H1 (cell line): ENCODE results near the gene FGFBP1. TPM values are rescaled to one million over a fixed set of nuclear protein-coding genes. Genes with fewer than 3 reads are reported as not detected.

ENCODE experiments used
- CTCF ChIA-PET: fragments of 300-600 bp; sonication (Branson Sonifier 250); formaldehyde crosslinking; loops from one replicate; lab custom pipeline; 2021; ENCODE audit not compliant: partially characterized antibody; lab: Charles Lee
- POLR2A ChIA-PET: fragments of 300-600 bp; sonication (Branson Sonifier 250); formaldehyde crosslinking; loops from one replicate; lab custom pipeline; 2021; ENCODE audit warnings: inconsistent platforms; ENCODE audit not compliant: partially characterized antibody; lab: Charles Lee
- DNase-seq, 2 experiments: peaks; one replicate each; pipeline versions ENCODE4 v3.0.0 to v3.0.0-alpha.2; 2010 to 2022; ENCODE audit warnings: low spot score in 2 of 2, low read depth in 1 of 2, mixed read lengths in 1 of 2
- FAIRE-seq: peaks from 2 replicates; lab custom pipeline; 2011; peaks lifted over from hg19 to GRCh38; lab: Jason Lieb, UNC
- H2AFZ ChIP-seq: 2 replicates; pipeline ENCODE4 v1.8.1; 2012; ENCODE audit warnings: low read length, inconsistent platforms
- H2AK5ac ChIP-seq: 2 replicates; pipeline ENCODE4 v1.6.1; 2013; ENCODE audit warnings: low read depth, low read length
- H2BK120ac ChIP-seq: replicated peaks from 2 replicates; pipeline ENCODE3; 2013; ENCODE audit warnings: low read depth, low read length, inconsistent platforms
- H2BK12ac ChIP-seq: 2 replicates; pipeline ENCODE4 v1.6.1; 2013; ENCODE audit warnings: low read depth, low read length
- H2BK15ac ChIP-seq: 2 replicates; pipeline ENCODE4 v1.6.1; 2013; ENCODE audit warnings: low read length
- H2BK20ac ChIP-seq: 2 replicates; pipeline ENCODE4 v1.6.1; 2013; ENCODE audit warnings: low read length
- H2BK5ac ChIP-seq: 2 replicates; pipeline ENCODE4 v1.6.1; 2013; ENCODE audit warnings: low read depth, low read length
- H3K14ac ChIP-seq: 2 replicates; pipeline ENCODE4 v1.6.1; 2013; ENCODE audit warnings: inconsistent platforms; ENCODE audit not compliant: insufficient read length
- H3K18ac ChIP-seq: 2 replicates; pipeline ENCODE4 v1.6.1; 2013; ENCODE audit warnings: low read length; ENCODE audit errors: extremely low read depth
- H3K23ac ChIP-seq: 2 replicates; pipeline ENCODE4 v1.6.1; 2013; ENCODE audit warnings: inconsistent platforms; ENCODE audit not compliant: insufficient read length
- H3K23me2 ChIP-seq: 2 replicates; pipeline ENCODE4 v1.6.1; 2013; ENCODE audit warnings: low read depth, low read length
- H3K27ac ChIP-seq: 2 replicates; pipeline ENCODE4 v1.6.1; 2011; ENCODE audit warnings: low read depth, low read length, inconsistent platforms
- H3K27me3 ChIP-seq, 4 experiments: replicated peaks in 1 of 4; 1 replicate in 1 of 4; 2 replicates in 3 of 4; pipeline versions ENCODE4 v1.6.1 to v1.8.1; 2011 to 2013; ENCODE audit warnings: low read length in 3 of 4, mild to moderate bottlenecking in 3 of 4, inconsistent platforms in 2 of 4, mixed read lengths in 2 of 4, moderate library complexity in 1 of 4; ENCODE audit not compliant: control insufficient read depth in 3 of 4, insufficient read depth in 3 of 4; ENCODE audit errors: extremely low read depth in 1 of 4
- H3K36me3 ChIP-seq, 4 experiments: 2 replicates each; pipeline versions ENCODE4 v1.6.1 to v1.8.1; 2011 to 2013; ENCODE audit warnings: mild to moderate bottlenecking in 4 of 4, low read length in 3 of 4, moderate library complexity in 2 of 4, control low read depth in 1 of 4, inconsistent platforms in 1 of 4; ENCODE audit not compliant: insufficient read depth in 4 of 4, control insufficient read depth in 2 of 4
- H3K4ac ChIP-seq: replicated peaks from 2 replicates; pipeline ENCODE3; 2013; ENCODE audit warnings: low read length, low read depth, mixed read lengths, inconsistent platforms; ENCODE audit not compliant: insufficient read length
- H3K4me1 ChIP-seq, 4 experiments: replicated peaks in 1 of 4; 1 replicate in 1 of 4; 2 replicates in 3 of 4; pipeline versions ENCODE4 v1.6.1 to v1.8.1; 2011 to 2013; ENCODE audit warnings: low read length in 3 of 4, inconsistent platforms in 2 of 4, mixed read lengths in 1 of 4; ENCODE audit not compliant: insufficient read depth in 4 of 4, control insufficient read depth in 3 of 4
- H3K4me2 ChIP-seq, 2 experiments: 2 replicates each; pipeline versions ENCODE4 v1.6.1 to v1.8.1; 2011 to 2013; ENCODE audit warnings: low read depth in 2 of 2, low read length in 2 of 2, control low read depth in 1 of 2, inconsistent platforms in 1 of 2, mild to moderate bottlenecking in 1 of 2; ENCODE audit not compliant: insufficient read depth in 1 of 2
- H3K4me3 ChIP-seq, 4 experiments: fragments of 200-600, 300-600 bp in 1 of 4; sonication (generic), shearing (Covaris generic), sonication (Bioruptor Twin) in 1 of 4; 2 replicates each; pipeline versions ENCODE4 v1.5.1 to v1.8.1; 2011 to 2016; ENCODE audit warnings: low read length in 4 of 4, low read depth in 3 of 4, control low read depth in 2 of 4, inconsistent platforms in 2 of 4, mild to moderate bottlenecking in 2 of 4, mixed read lengths in 1 of 4, moderate library complexity in 1 of 4; ENCODE audit not compliant: insufficient read depth in 2 of 4; ENCODE audit errors: extremely low read depth in 1 of 4
- H3K56ac ChIP-seq: replicated peaks from 2 replicates; pipeline ENCODE3; 2013; ENCODE audit warnings: low read depth, mild to moderate bottlenecking, mixed read lengths, low read length, inconsistent platforms; ENCODE audit not compliant: insufficient read length
- H3K79me1 ChIP-seq: 2 replicates; pipeline ENCODE4 v1.6.1; 2013; ENCODE audit warnings: low read depth, low read length, control low read depth
- H3K79me2 ChIP-seq, 2 experiments: 2 replicates each; pipeline versions ENCODE4 v1.6.1 to v1.8.1; 2012 to 2013; ENCODE audit warnings: low read length in 2 of 2, mild to moderate bottlenecking in 2 of 2, inconsistent platforms in 1 of 2; ENCODE audit not compliant: insufficient read depth in 2 of 2, control insufficient read depth in 1 of 2
- H3K9ac ChIP-seq, 4 experiments: replicated peaks in 1 of 4; 1 replicate in 1 of 4; 2 replicates in 3 of 4; pipeline versions ENCODE4 v1.6.1 to v1.8.1; 2011 to 2013; ENCODE audit warnings: low read depth in 3 of 4, low read length in 3 of 4, control low read depth in 2 of 4, mild to moderate bottlenecking in 2 of 4, moderate library complexity in 2 of 4, inconsistent platforms in 1 of 4; ENCODE audit errors: extremely low read depth in 1 of 4
- H3K9me3 ChIP-seq, 2 experiments: 2 replicates each; pipeline versions ENCODE4 v1.6.1 to v1.8.1; 2012 to 2013; ENCODE audit warnings: mild to moderate bottlenecking in 2 of 2, moderate library complexity in 2 of 2, control low read depth in 1 of 2, inconsistent platforms in 1 of 2, low read depth in 1 of 2, low read length in 1 of 2, mixed read lengths in 1 of 2; ENCODE audit not compliant: insufficient read depth in 2 of 2
- H4K20me1 ChIP-seq, 2 experiments: replicated peaks in 1 of 2; 2 replicates each; pipeline versions ENCODE3 to v1.8.1; 2011 to 2013; ENCODE audit warnings: inconsistent platforms in 2 of 2, low read length in 2 of 2, mild to moderate bottlenecking in 1 of 2; ENCODE audit not compliant: insufficient read depth in 2 of 2, control insufficient read depth in 1 of 2
- H4K5ac ChIP-seq: 2 replicates; pipeline ENCODE4 v1.6.1; 2013; ENCODE audit warnings: low read length, low read depth, mixed read lengths, inconsistent platforms; ENCODE audit not compliant: insufficient read length
- H4K8ac ChIP-seq: 2 replicates; pipeline ENCODE4 v1.8.0; 2013; ENCODE audit warnings: mild to moderate bottlenecking, moderate library complexity, low read length, inconsistent platforms; ENCODE audit not compliant: insufficient read depth; ENCODE audit errors: extremely low read depth
- H4K91ac ChIP-seq: replicated peaks from 2 replicates; pipeline ENCODE3; 2013; ENCODE audit warnings: low read length, mixed read lengths, inconsistent platforms; ENCODE audit not compliant: insufficient read length
- CBX5 ChIP-seq: fragments of 300-800, 300-1000 bp; sonication (generic); IDR thresholded peaks from 2 replicates; pipeline ENCODE4 v1.7.1; 2016; ENCODE audit warnings: antibody characterized with exemption, low read length, low read depth
- CEBPB ChIP-seq: IDR thresholded peaks from 2 replicates; pipeline ENCODE4 v1.6.1; 2012; ENCODE audit warnings: low read depth, low read length
- CHD2 ChIP-seq: IDR thresholded peaks from 2 replicates; pipeline ENCODE4 v1.6.1; 2012; ENCODE audit warnings: low read length, improper control_type of control experiment
- CTCF ChIP-seq, 3 experiments: IDR thresholded peaks; 1 replicate in 2 of 3; 2 replicates in 1 of 3; pipeline versions ENCODE4 v1.5.1 to v1.6.1; 2011; ENCODE audit warnings: low read length in 3 of 3, mild to moderate bottlenecking in 3 of 3, inconsistent platforms in 2 of 3, low read depth in 1 of 3, moderate library complexity in 1 of 3; ENCODE audit not compliant: insufficient read depth in 1 of 3; ENCODE audit errors: control extremely low read depth in 1 of 3
- POLR2A ChIP-seq, 2 experiments: IDR thresholded peaks; 1 replicate in 1 of 2; 2 replicates in 1 of 2; pipeline ENCODE4 v1.6.1; 2011; ENCODE audit warnings: low read depth in 2 of 2, low read length in 2 of 2, mild to moderate bottlenecking in 2 of 2; ENCODE audit errors: control extremely low read depth in 1 of 2
- POU5F1 ChIP-seq: IDR thresholded peaks from 2 replicates; pipeline ENCODE4 v1.6.1; 2011; ENCODE audit warnings: low read depth, mild to moderate bottlenecking, low read length, moderate library complexity
- RBBP5 ChIP-seq: IDR thresholded peaks from 2 replicates; pipeline ENCODE4 v1.7.1; 2012; ENCODE audit warnings: low read depth, mild to moderate bottlenecking, inconsistent platforms, low read length, moderate library complexity, borderline replicate concordance
- SP2 ChIP-seq: IDR thresholded peaks from 2 replicates; pipeline ENCODE4 v1.6.1; 2012; ENCODE audit warnings: mild to moderate bottlenecking, low read length, inconsistent platforms
- TCF12 ChIP-seq: IDR thresholded peaks from 2 replicates; pipeline ENCODE4 v1.6.1; 2011; ENCODE audit warnings: low read depth, mild to moderate bottlenecking, low read length
- USF2 ChIP-seq: IDR thresholded peaks from 2 replicates; pipeline ENCODE4 v1.6.1; 2011; ENCODE audit warnings: low read length, improper control_type of control experiment
- whole genome bisulfite sequencing, 2 experiments: shearing (Covaris generic) in 1 of 2; methylation state at CpG; one replicate each; pipeline versions ENCODE4 v1.1.6 to v1.1.7; 2013 to 2015; ENCODE audit warnings: low lambda C conversion rate in 2 of 2, mixed read lengths in 2 of 2, inconsistent platforms in 1 of 2, low coverage in 1 of 2, missing lambda C conversion rate in 1 of 2; ENCODE audit not compliant: insufficient replicate concordance in 2 of 2, insufficient coverage in 1 of 2, insufficient read length in 1 of 2; ENCODE audit errors: extremely low coverage in 1 of 2, missing lambda C conversion rate in 1 of 2; 5-methylcytosine and 5-hydroxymethylcytosine counted together
- polyA plus RNA-seq, 7 experiments: library from polyadenylated mRNA; depleted of rRNA in 3 of 7; stranded (reverse) in 5 of 7; unstranded in 2 of 7; fragments of >200 nt in 5 of 7; fragments of 200-250 nt in 2 of 7; gene quantifications; 1 replicate in 5 of 7; 2 replicates in 1 of 7; 4 replicates in 1 of 7; pipeline versions ENCODE4 v1.2.1 to v1.2.3, GENCODE V29; 2011 to 2013; ENCODE audit warnings: missing spikeins in 2 of 7, mixed read lengths in 2 of 7
- total RNA-seq: library from RNA; stranded (reverse); fragmentation: NEBNext Ultra II Directional; extraction: Animal tissue kit (Norgen Biotek cat#: 25700); gene quantifications from 2 replicates; pipeline ENCODE4 v1.2.1, GENCODE V29; 2021

The FGFBP1 gene
- total and polyA plus RNA-seq, 2 of the 8 experiments (the other 6 are each of a cell fraction or from before 2014, with no cell fraction given), result 0.17 to 0.20 TPM

GRCh38 chr4:15936495-15936894, 2.0 kb downstream of the FGFBP1 start:
- POLR2A ChIA-PET, result no interaction called here
- H3K4me2 ChIP-seq, result no peak overlapping the region
- H3K4me1 ChIP-seq, result peaks cover 0 to 9% (median 3%) of the 10 kb centered on the region in 4 experiments; a peak in 2 of 7 replicates
- no peak overlapping the region for H3K4ac ChIP-seq
- H2BK120ac ChIP-seq, result no peak overlapping the region
- TF ChIP-seq USF2 (no peak), TCF12 (no peak), POU5F1 (no peak), CHD2 (no peak), CEBPB (no peak), RBBP5 (no peak), CTCF (IDR thresholded peaks at IDR 0.05; ENCODE audit: control extremely low read depth in 1 of 3, insufficient read depth in 1 of 3, low read depth in 1 of 3, low read length in 3 of 3) (no peak), SP2 (no peak), CBX5 (no peak), POLR2A (IDR thresholded peaks at IDR 0.05; ENCODE audit: control extremely low read depth in 1 of 2, low read depth in 2 of 2, low read length in 2 of 2) (no peak)
- TF ChIP-seq, all 59 proteins: peak for 0
- Histone ChIP-seq H4K91ac (no peak overlapping the region), H3K14ac (no peak overlapping the region), H3K18ac (no peak overlapping the region), H4K20me1 (peaks cover 0 to 3% of the 10 kb centered on the region in 2 experiments), H2AFZ (no peak overlapping the region), H2BK20ac (no peak overlapping the region), H3K36me3 (no peaks in the 10 kb centered on the region), H3K56ac (no peak overlapping the region), H3K9ac (no peak overlapping the region; a peak in 1 of 7 replicates), H3K9me3 (no peaks in the 10 kb centered on the region), H2BK15ac (no peak overlapping the region), H3K79me2 (no peaks in the 10 kb centered on the region), H3K4me3 (no peak overlapping the region), H2AK5ac (no peak overlapping the region), H4K8ac (0 out of 2 replicates have a peak overlapping the region, but pooled peaks have one; percentile 9), H3K79me1 (no peaks in the 10 kb centered on the region), H2BK12ac (no peak overlapping the region), H3K27me3 (no peaks in the 10 kb centered on the region), H3K23me2 (peaks cover 4% of the 10 kb centered on the region; the same call in 1 of the 2 replicates), H4K5ac (no peak overlapping the region), H3K23ac (no peak overlapping the region), H2BK5ac (no peak overlapping the region), H3K27ac (no peak overlapping the region)
- FAIRE-seq, result no peak
- CTCF ChIA-PET, result interaction anchor here (0.8 to 6.3 kb wide), 4 partner anchors 18 to 129 kb away, joined by 3 to 40 read pairs (median 20); no protein-coding TSS in a partner anchor
- no peak for DNase-seq
- WGBS, 2 experiments, result 86% methylated on average over 4 of the region's 4 CpGs; no CpG with 5 or more reads in 1 of the 2 experiments
